IMR-90 (cell line): ENCODE data around the gene CD96. TPM values are rescaled to one million over a fixed set of nuclear protein-coding genes. Genes with fewer than 3 reads are reported as not detected.

Experiments used
- ATAC-seq: fragments of 200-7000 bp; cut with Tn5 transposase; 2 replicates; pipeline ENCODE4 v1.9.1; 2020; ENCODE audit warnings: low read depth, mild to moderate bottlenecking, moderate library complexity
- BruUV-seq: library from RNA; stranded (reverse); fragments of 400-500 nt; replicated peaks from 2 replicates; lab custom pipeline; 2021; lab: Mats Ljungman, UMichigan
- CTCF ChIA-PET: fragments of 300-600 bp; formaldehyde crosslinking; extraction: SDS; loops from one replicate; lab custom pipeline; 2021; ENCODE audit warnings: antibody characterized with exemption; lab: Yijun Ruan, JAX
- POLR2A ChIA-PET: fragments of 300-600 bp; sonication (Branson Sonifier 250); formaldehyde crosslinking; loops from one replicate; lab custom pipeline; 2022; ENCODE audit warnings: antibody characterized with exemption; ENCODE audit not compliant: unreplicated experiment; lab: Charles Lee
- DNase-seq: peaks from one replicate; pipeline ENCODE4 v3.0.0; 2013
- H2AFZ ChIP-seq: replicated peaks from 2 replicates; pipeline ENCODE3; 2013; ENCODE audit warnings: low read length, mild to moderate bottlenecking; ENCODE audit not compliant: poor library complexity
- H2AK5ac ChIP-seq: 2 replicates; pipeline ENCODE4 v1.6.1; 2013; ENCODE audit warnings: low read depth, low read length, inconsistent platforms
- H2AK9ac ChIP-seq: replicated peaks from 2 replicates; pipeline ENCODE3; 2013; ENCODE audit warnings: mild to moderate bottlenecking, low read depth, low read length, moderate library complexity; ENCODE audit not compliant: poor library complexity
- H2BK120ac ChIP-seq: 2 replicates; pipeline ENCODE4 v1.6.1; 2013; ENCODE audit warnings: low read depth, low read length, inconsistent platforms
- H2BK15ac ChIP-seq: 3 replicates; pipeline ENCODE4 v1.6.1; 2013; ENCODE audit warnings: low read depth, low read length, inconsistent platforms
- H2BK20ac ChIP-seq: 2 replicates; pipeline ENCODE4 v1.6.1; 2013; ENCODE audit warnings: low read depth, mild to moderate bottlenecking, inconsistent platforms, low read length, moderate library complexity
- H2BK5ac ChIP-seq: 2 replicates; pipeline ENCODE4 v1.6.1; 2013; ENCODE audit warnings: mild to moderate bottlenecking, low read depth, low read length, inconsistent platforms; ENCODE audit not compliant: poor library complexity, severe bottlenecking
- H3K14ac ChIP-seq: replicated peaks from 2 replicates; pipeline ENCODE4 v1.6.1; 2013; ENCODE audit warnings: low read depth, low read length, inconsistent platforms
- H3K18ac ChIP-seq: 2 replicates; pipeline ENCODE4 v1.6.1; 2013; ENCODE audit warnings: low read depth, low read length, control low read depth
- H3K23ac ChIP-seq: 2 replicates; pipeline ENCODE4 v1.6.1; 2013; ENCODE audit warnings: low read depth, low read length, inconsistent platforms
- H3K27ac ChIP-seq: 2 replicates; pipeline ENCODE4 v1.5.1; 2013; ENCODE audit warnings: mild to moderate bottlenecking, control low read depth, low read length; ENCODE audit not compliant: insufficient read depth
- H3K27me3 ChIP-seq: 2 replicates; pipeline ENCODE4 v1.6.1; 2013; ENCODE audit warnings: low read length; ENCODE audit not compliant: control insufficient read depth, insufficient read depth
- H3K36me3 ChIP-seq: 2 replicates; pipeline ENCODE4 v1.6.1; 2013; ENCODE audit warnings: low read length, mixed read lengths; ENCODE audit not compliant: control insufficient read depth, insufficient read depth
- H3K4ac ChIP-seq: 2 replicates; pipeline ENCODE4 v1.6.1; 2013; ENCODE audit warnings: low read depth, low read length, inconsistent platforms
- H3K4me1 ChIP-seq: 2 replicates; pipeline ENCODE4 v1.6.1; 2013; ENCODE audit warnings: low read length, mixed read lengths; ENCODE audit not compliant: control insufficient read depth, insufficient read depth
- H3K4me2 ChIP-seq: 2 replicates; pipeline ENCODE4 v1.6.1; 2013; ENCODE audit warnings: low read depth, mild to moderate bottlenecking, control low read depth, low read length, moderate library complexity
- H3K4me3 ChIP-seq: 2 replicates; pipeline ENCODE4 v1.5.1; 2013; ENCODE audit warnings: low read depth, mild to moderate bottlenecking, control low read depth, low read length, moderate library complexity; ENCODE audit not compliant: insufficient read depth
- H3K56ac ChIP-seq: 2 replicates; pipeline ENCODE4 v1.6.1; 2013; ENCODE audit warnings: low read length, inconsistent platforms; ENCODE audit not compliant: insufficient read depth; ENCODE audit errors: extremely low read depth
- H3K79me1 ChIP-seq, 2 experiments: 2 replicates each; pipeline ENCODE4 v1.6.1; 2013; ENCODE audit warnings: low read length in 2 of 2, inconsistent platforms in 1 of 2, low read depth in 1 of 2
- H3K9ac ChIP-seq: 2 replicates; pipeline ENCODE4 v1.6.1; 2013; ENCODE audit warnings: low read depth, low read length, control low read depth
- H3K9me1 ChIP-seq: 2 replicates; pipeline ENCODE4 v1.6.1; 2013; ENCODE audit warnings: low read length, inconsistent platforms; ENCODE audit not compliant: insufficient read depth
- H3K9me3 ChIP-seq: 2 replicates; pipeline ENCODE4 v1.6.1; 2013; ENCODE audit warnings: low read length; ENCODE audit not compliant: control insufficient read depth, insufficient read depth
- H4K20me1 ChIP-seq: 2 replicates; pipeline ENCODE4 v1.6.1; 2013; ENCODE audit warnings: low read length, inconsistent platforms; ENCODE audit not compliant: insufficient read depth
- H4K5ac ChIP-seq: 2 replicates; pipeline ENCODE4 v1.6.1; 2013; ENCODE audit warnings: mild to moderate bottlenecking, low read depth, low read length, control low read depth
- H4K8ac ChIP-seq, 2 experiments: 2 replicates each; pipeline ENCODE4 v1.6.1; 2013; ENCODE audit warnings: low read depth in 2 of 2, low read length in 2 of 2, control low read depth in 1 of 2, inconsistent platforms in 1 of 2
- H4K91ac ChIP-seq: 2 replicates; pipeline ENCODE4 v1.6.1; 2013; ENCODE audit warnings: low read depth, low read length, inconsistent platforms; ENCODE audit not compliant: insufficient read depth
- BHLHE40 ChIP-seq: fragments of 150-350 bp; IDR thresholded peaks from 2 replicates; pipeline ENCODE4 v1.6.1; 2016; ENCODE audit warnings: mild to moderate bottlenecking, low read depth, low read length
- CEBPB ChIP-seq: IDR thresholded peaks from 2 replicates; pipeline ENCODE4 v1.6.1; 2012; ENCODE audit warnings: low read depth, low read length, improper control_type of control experiment
- CHD1 ChIP-seq: IDR thresholded peaks from 2 replicates; pipeline ENCODE4 v1.6.1; 2012; ENCODE audit warnings: low read depth, low read length, improper control_type of control experiment
- FOS ChIP-seq: fragments of 150-350 bp; IDR thresholded peaks from 2 replicates; pipeline ENCODE4 v1.6.1; 2016; ENCODE audit warnings: low read depth, low read length
- MAFK ChIP-seq: IDR thresholded peaks from 2 replicates; pipeline ENCODE4 v1.6.1; 2012; ENCODE audit warnings: low read depth, low read length, improper control_type of control experiment
- MAZ ChIP-seq: IDR thresholded peaks from 2 replicates; pipeline ENCODE4 v1.6.1; 2012; ENCODE audit warnings: low read depth, mild to moderate bottlenecking, low read length, improper control_type of control experiment, moderate library complexity, borderline replicate concordance
- MXI1 ChIP-seq: IDR thresholded peaks from 2 replicates; pipeline ENCODE4 v1.6.1; 2012; ENCODE audit warnings: low read depth, mild to moderate bottlenecking, low read length, moderate library complexity, borderline replicate concordance
- NFE2L2 ChIP-seq: fragments of 150-350 bp; IDR thresholded peaks from 2 replicates; pipeline ENCODE4 v1.6.1; 2016; ENCODE audit warnings: low read depth, mild to moderate bottlenecking, low read length
- POLR2A ChIP-seq: IDR thresholded peaks from 2 replicates; pipeline ENCODE4 v1.6.1; 2012; ENCODE audit warnings: mild to moderate bottlenecking, low read depth, low read length
- RAD21 ChIP-seq: IDR thresholded peaks from 2 replicates; pipeline ENCODE4 v1.6.1; 2012; ENCODE audit warnings: low read length, improper control_type of control experiment
- RCOR1 ChIP-seq: IDR thresholded peaks from 2 replicates; pipeline ENCODE4 v1.6.1; 2012; ENCODE audit warnings: mild to moderate bottlenecking, low read length, improper control_type of control experiment; ENCODE audit not compliant: insufficient replicate concordance
- RFX5 ChIP-seq: IDR thresholded peaks from 2 replicates; pipeline ENCODE4 v1.8.0; 2012; ENCODE audit warnings: low read depth, mild to moderate bottlenecking, low read length, moderate library complexity
- SMC3 ChIP-seq: fragments of 150-350 bp; IDR thresholded peaks from 2 replicates; pipeline ENCODE4 v1.6.1; 2016; ENCODE audit warnings: low read depth, mild to moderate bottlenecking, antibody characterized with exemption, low read length, moderate library complexity
- WGBS, 2 experiments: methylation state at CpG; one replicate each; pipeline versions ENCODE4 v1.1.5 to v1.1.7; 2013; ENCODE audit warnings: missing lambda C conversion rate in 2 of 2; ENCODE audit not compliant: insufficient read length in 1 of 2; ENCODE audit errors: extremely low coverage in 2 of 2; 5-methylcytosine and 5-hydroxymethylcytosine counted together
- dilution Hi-C: fragments of 300-500 bp; cut with HindIII; formaldehyde crosslinking; loops from one replicate; pipeline ENCODE4 v1.14.3; 2018; ENCODE audit warnings: low sequenced_read_pairs; ENCODE audit not compliant: unreplicated experiment
- in situ Hi-C: fragments of 300-500 bp; cut with MboI; formaldehyde crosslinking; loops from 3 replicates; pipeline ENCODE4 v1.14.3; 2019; ENCODE audit warnings: low sequenced_read_pairs, inconsistent platforms, mixed read lengths
- intact Hi-C: fragments of 100-400 bp; cut with micrococcal nuclease; formaldehyde crosslinking; loops from 2 replicates; pipeline ENCODE4 v1.10.0; 2022
- polyA plus RNA-seq, 3 experiments: library from polyadenylated mRNA; depleted of rRNA; stranded (reverse); fragments of >200 nt; gene quantifications; 2 replicates each; pipeline ENCODE4 v1.2.3, GENCODE V29; 2012; ENCODE audit warnings: low replicate concordance in 1 of 3
- total RNA-seq: library from RNA; depleted of rRNA; stranded (reverse); fragments of >200 nt; gene quantifications from 2 replicates; pipeline ENCODE4 v1.2.3, GENCODE V29; 2012
- TF ChIP-seq, protein P1 (sequence below): fragments of 150-350 bp; IDR thresholded peaks from 2 replicates; pipeline ENCODE4 v1.6.1; 2017; ENCODE audit warnings: mild to moderate bottlenecking, antibody characterized with exemption, low read length, low read depth
- TF ChIP-seq, protein P2 (sequence below): conservative IDR thresholded peaks from 2 replicates; pipeline ENCODE4 v1.5.1; 2012; ENCODE audit warnings: mild to moderate bottlenecking, low read depth, low read length, improper control_type of control experiment
- TF ChIP-seq, protein P3 (sequence below): fragments of 150-350 bp; IDR thresholded peaks from 2 replicates; pipeline ENCODE4 v1.6.1; 2016; ENCODE audit warnings: low read depth, mild to moderate bottlenecking, low read length, moderate library complexity, borderline replicate concordance

Gene CD96
- total and polyA plus RNA-seq, 2 of the 4 experiments (the other 2 are of a cell fraction): 0.05 to 0.18 TPM

DNA sequence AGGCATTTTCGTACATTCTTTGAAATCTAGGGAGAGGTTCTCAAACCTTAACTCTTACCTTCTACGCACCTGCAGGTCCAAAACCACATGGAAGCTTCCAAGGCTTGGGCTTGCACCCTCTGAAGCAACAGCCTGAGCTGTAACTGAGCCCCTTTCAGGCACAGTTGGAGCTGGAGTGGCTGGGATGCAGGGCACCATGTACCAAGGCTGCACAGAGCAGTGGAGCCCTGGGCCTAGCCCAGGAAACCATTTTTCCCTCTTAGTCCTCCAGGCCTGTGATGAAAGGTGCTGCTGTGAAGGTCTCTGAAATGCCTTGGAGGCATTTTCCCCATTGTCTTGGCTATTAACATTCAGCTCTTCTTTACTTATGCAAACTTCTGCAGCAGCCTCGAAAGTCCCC is 120.0 kb downstream of the CD96 start:
- Histone ChIP-seq H3K27me3 (no peaks in the 10 kb centered on the region), H2AFZ (no peak overlapping the region), H2BK20ac (no peak overlapping the region), H4K5ac (no peak overlapping the region), H2BK5ac (no peak overlapping the region), H3K36me3 (no peaks in the 10 kb centered on the region), H2AK5ac (no peak overlapping the region), H2BK15ac (no peak overlapping the region), H3K4me3 (no peak overlapping the region), H4K20me1 (no peaks in the 10 kb centered on the region), H3K9me3 (peaks cover 7% of the 10 kb centered on the region), H3K9me1 (0 out of 2 replicates have a peak, but pooled peaks cover 4% of the 10 kb centered on the region), H3K79me1 (no peaks in the 10 kb centered on the region), H3K9ac (no peak overlapping the region), H3K14ac (no peak overlapping the region), H3K4ac (no peak overlapping the region), H2AK9ac (no peak overlapping the region), H3K27ac (no peak overlapping the region), H3K23ac (no peak overlapping the region), H3K4me2 (no peak overlapping the region), H4K91ac (no peak overlapping the region), H2BK120ac (no peak overlapping the region), H3K56ac (no peak overlapping the region), H3K4me1 (peaks cover 1% of the 10 kb centered on the region; the same call in 1 of the 2 replicates), H3K18ac (no peak overlapping the region), H4K8ac (no peak overlapping the region)
- WGBS, 2 experiments: 67% methylated on average over 1 of the region's 3 CpGs; no CpG with 5 or more reads in 1 of the 2 experiments
- DNase-seq (no peak), ATAC-seq (no peak)
- intact Hi-C loops: no loop called here
- POLR2A ChIA-PET: no interaction called here
- dilution Hi-C loops: no loop called here
- in situ Hi-C loops: no loop called here
- no TSS peak for BruUV-seq
- TF ChIP-seq, protein P1, sequence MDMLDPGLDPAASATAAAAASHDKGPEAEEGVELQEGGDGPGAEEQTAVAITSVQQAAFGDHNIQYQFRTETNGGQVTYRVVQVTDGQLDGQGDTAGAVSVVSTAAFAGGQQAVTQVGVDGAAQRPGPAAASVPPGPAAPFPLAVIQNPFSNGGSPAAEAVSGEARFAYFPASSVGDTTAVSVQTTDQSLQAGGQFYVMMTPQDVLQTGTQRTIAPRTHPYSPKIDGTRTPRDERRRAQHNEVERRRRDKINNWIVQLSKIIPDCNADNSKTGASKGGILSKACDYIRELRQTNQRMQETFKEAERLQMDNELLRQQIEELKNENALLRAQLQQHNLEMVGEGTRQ: no peak
- TF ChIP-seq, protein P2, sequence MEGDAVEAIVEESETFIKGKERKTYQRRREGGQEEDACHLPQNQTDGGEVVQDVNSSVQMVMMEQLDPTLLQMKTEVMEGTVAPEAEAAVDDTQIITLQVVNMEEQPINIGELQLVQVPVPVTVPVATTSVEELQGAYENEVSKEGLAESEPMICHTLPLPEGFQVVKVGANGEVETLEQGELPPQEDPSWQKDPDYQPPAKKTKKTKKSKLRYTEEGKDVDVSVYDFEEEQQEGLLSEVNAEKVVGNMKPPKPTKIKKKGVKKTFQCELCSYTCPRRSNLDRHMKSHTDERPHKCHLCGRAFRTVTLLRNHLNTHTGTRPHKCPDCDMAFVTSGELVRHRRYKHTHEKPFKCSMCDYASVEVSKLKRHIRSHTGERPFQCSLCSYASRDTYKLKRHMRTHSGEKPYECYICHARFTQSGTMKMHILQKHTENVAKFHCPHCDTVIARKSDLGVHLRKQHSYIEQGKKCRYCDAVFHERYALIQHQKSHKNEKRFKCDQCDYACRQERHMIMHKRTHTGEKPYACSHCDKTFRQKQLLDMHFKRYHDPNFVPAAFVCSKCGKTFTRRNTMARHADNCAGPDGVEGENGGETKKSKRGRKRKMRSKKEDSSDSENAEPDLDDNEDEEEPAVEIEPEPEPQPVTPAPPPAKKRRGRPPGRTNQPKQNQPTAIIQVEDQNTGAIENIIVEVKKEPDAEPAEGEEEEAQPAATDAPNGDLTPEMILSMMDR: no peak
- no peak for TF ChIP-seq NFE2L2
- TF ChIP-seq SMC3: no peak
- TF ChIP-seq RAD21: no peak
- TF ChIP-seq CHD1: no peak
- TF ChIP-seq MAFK: no peak
- no peak for TF ChIP-seq POLR2A
- no peak for TF ChIP-seq MAZ
- TF ChIP-seq FOS: no peak
- TF ChIP-seq RCOR1: no peak
- TF ChIP-seq, protein P3, sequence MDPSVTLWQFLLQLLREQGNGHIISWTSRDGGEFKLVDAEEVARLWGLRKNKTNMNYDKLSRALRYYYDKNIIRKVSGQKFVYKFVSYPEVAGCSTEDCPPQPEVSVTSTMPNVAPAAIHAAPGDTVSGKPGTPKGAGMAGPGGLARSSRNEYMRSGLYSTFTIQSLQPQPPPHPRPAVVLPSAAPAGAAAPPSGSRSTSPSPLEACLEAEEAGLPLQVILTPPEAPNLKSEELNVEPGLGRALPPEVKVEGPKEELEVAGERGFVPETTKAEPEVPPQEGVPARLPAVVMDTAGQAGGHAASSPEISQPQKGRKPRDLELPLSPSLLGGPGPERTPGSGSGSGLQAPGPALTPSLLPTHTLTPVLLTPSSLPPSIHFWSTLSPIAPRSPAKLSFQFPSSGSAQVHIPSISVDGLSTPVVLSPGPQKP: no peak
- no peak for TF ChIP-seq CEBPB
- TF ChIP-seq MXI1: no peak
- TF ChIP-seq RFX5: no peak
- no peak for TF ChIP-seq BHLHE40
- CTCF ChIA-PET: no interaction called here
